ENCODE measurements around the gene VN1R2.
"Not testable (repeated sequence)": the region's sequence is repeated elsewhere in the genome, so short reads cannot be mapped to it uniquely, and the experiment has no call there.

The VN1R2 gene

GRCh38 chr19:53275480-53275879, 17.4 kb downstream of the VN1R2 start:
- no peak overlapping the region for H3K9ac ChIP-seq (ENCODE audit: low read depth, low read length)
- H3K27me3 ChIP-seq (ENCODE audit: insufficient read depth, low read length): no peaks in the 10 kb centered on the region
- no peak overlapping the region for H3K27ac ChIP-seq (ENCODE audit: low read length)
- H3K36me3 ChIP-seq (ENCODE audit: insufficient read depth, low read depth, low read length): no peaks in the 10 kb centered on the region
- no peaks in the 10 kb centered on the region; the same call in 1 of the 2 replicates for H3K4me1 ChIP-seq (ENCODE audit: insufficient read depth, low read length)
- H3K9me3 ChIP-seq (ENCODE audit: insufficient read depth, low read depth, low read length): peaks cover 36% of the 10 kb centered on the region
- no peak overlapping the region for H3K4me3 ChIP-seq (ENCODE audit: low read length)

- not testable (repeated sequence) for H3K4me1 ChIP-seq (ENCODE audit: insufficient read depth, low read length); H3K36me3 ChIP-seq (ENCODE audit: insufficient read depth, low read depth, low read length); H3K9ac ChIP-seq (ENCODE audit: low read depth, low read length); H3K27me3 ChIP-seq (ENCODE audit: insufficient read depth, low read length); H3K9me3 ChIP-seq (ENCODE audit: insufficient read depth, low read depth, low read length); H3K4me3 ChIP-seq (ENCODE audit: low read length); H3K27ac ChIP-seq (ENCODE audit: low read length)
These were observed 23.9 kb downstream of the VN1R2 start for GRCh38 chr19:53281947-53282346.

GRCh38 chr19:53285087-53285486, 27.0 kb downstream of the VN1R2 start:
- Histone ChIP-seq H3K36me3 (ENCODE audit: insufficient read depth, low read depth, low read length) (no peaks in the 10 kb centered on the region), H3K27ac (ENCODE audit: low read length) (no peak overlapping the region), H3K9me3 (ENCODE audit: insufficient read depth, low read depth, low read length) (peaks cover 21% of the 10 kb centered on the region), H3K27me3 (ENCODE audit: insufficient read depth, low read length) (no peaks in the 10 kb centered on the region), H3K4me1 (ENCODE audit: insufficient read depth, low read length) (no peaks in the 10 kb centered on the region), H3K4me3 (ENCODE audit: low read length) (no peak overlapping the region), H3K9ac (ENCODE audit: low read depth, low read length) (no peak overlapping the region)

- H3K27me3 ChIP-seq (ENCODE audit: insufficient read depth, low read length): no peaks in the 10 kb centered on the region
- no peak overlapping the region for H3K4me3 ChIP-seq (ENCODE audit: low read length)
- H3K9ac ChIP-seq (ENCODE audit: low read depth, low read length): no peak overlapping the region
- H3K36me3 ChIP-seq (ENCODE audit: insufficient read depth, low read depth, low read length): no peaks in the 10 kb centered on the region; the same call in 1 of the 2 replicates
- H3K27ac ChIP-seq (ENCODE audit: low read length): no peak overlapping the region
- peaks cover 74% of the 10 kb centered on the region for H3K9me3 ChIP-seq (ENCODE audit: insufficient read depth, low read depth, low read length)
- no peaks in the 10 kb centered on the region for H3K4me1 ChIP-seq (ENCODE audit: insufficient read depth, low read length)
These were observed 32.9 kb downstream of the VN1R2 start for GRCh38 chr19:53290758-53291549.

GRCh38 chr19:53294786-53295441, 36.8 kb downstream of the VN1R2 start:
- Histone ChIP-seq H3K9me3 (ENCODE audit: insufficient read depth, low read depth, low read length) (peaks cover 65% of the 10 kb centered on the region), H3K4me1 (ENCODE audit: insufficient read depth, low read length) (no peaks in the 10 kb centered on the region), H3K9ac (ENCODE audit: low read depth, low read length) (no peak overlapping the region), H3K27me3 (ENCODE audit: insufficient read depth, low read length) (no peaks in the 10 kb centered on the region), H3K27ac (ENCODE audit: low read length) (no peak overlapping the region), H3K4me3 (ENCODE audit: low read length) (no peak overlapping the region), H3K36me3 (ENCODE audit: insufficient read depth, low read depth, low read length) (no peaks in the 10 kb centered on the region; the same call in 1 of the 2 replicates)

DNA sequence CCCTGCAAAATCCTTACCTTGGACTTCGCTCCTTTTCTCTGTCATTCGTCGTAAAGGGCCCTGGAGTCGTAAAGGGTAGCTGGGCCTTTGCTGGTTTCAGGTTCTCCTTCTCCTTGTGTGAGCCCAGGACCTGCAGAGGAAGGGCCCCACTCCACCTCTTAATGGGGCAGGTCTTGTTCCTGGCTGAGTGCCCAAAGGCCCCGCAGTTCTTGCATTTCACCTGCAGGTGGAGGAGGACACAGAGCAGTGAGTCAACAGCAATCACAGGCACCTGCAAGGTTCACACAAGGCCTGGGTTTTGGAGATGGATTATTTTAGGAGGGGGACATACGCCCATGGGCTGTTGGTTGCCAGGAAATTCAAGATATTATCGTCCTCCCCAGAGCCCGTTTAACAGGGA, 43.2 kb downstream of the VN1R2 start:
- not testable (repeated sequence) for H3K4me3 ChIP-seq (ENCODE audit: low read length); H3K9me3 ChIP-seq (ENCODE audit: insufficient read depth, low read depth, low read length); H3K27me3 ChIP-seq (ENCODE audit: insufficient read depth, low read length); H3K27ac ChIP-seq (ENCODE audit: low read length); H3K9ac ChIP-seq (ENCODE audit: low read depth, low read length); H3K4me1 ChIP-seq (ENCODE audit: insufficient read depth, low read length); H3K36me3 ChIP-seq (ENCODE audit: insufficient read depth, low read depth, low read length)

- Histone ChIP-seq H3K27ac (ENCODE audit: low read length) (no peak overlapping the region), H3K9ac (ENCODE audit: low read depth, low read length) (no peak overlapping the region), H3K36me3 (ENCODE audit: insufficient read depth, low read depth, low read length) (no peaks in the 10 kb centered on the region), H3K27me3 (ENCODE audit: insufficient read depth, low read length) (no peaks in the 10 kb centered on the region), H3K4me3 (ENCODE audit: low read length) (peak overlapping the region; percentile 21; the same call in 1 of the 2 replicates), H3K9me3 (ENCODE audit: insufficient read depth, low read depth, low read length) (no peaks in the 10 kb centered on the region), H3K4me1 (ENCODE audit: insufficient read depth, low read length) (no peaks in the 10 kb centered on the region)
These were observed 50.3 kb downstream of the VN1R2 start for GRCh38 chr19:53308339-53308811.

All from iPS-20b (cell line).